Endothelial cell of umbilical vein (primary cell): ENCODE data around the gene ETDB.
"Not testable (repeated sequence)": the region's sequence is repeated elsewhere in the genome, so short reads cannot be mapped to it uniquely, and the experiment has no call there.

Experiments
- CTCF ChIP-seq, 2 donors: IDR thresholded peaks; 1 replicate in 1 of 2; 2 replicates in 1 of 2; pipeline ENCODE4 v1.5.1; 2011; ENCODE audit warnings: low read length in 2 of 2, mild to moderate bottlenecking in 2 of 2, moderate library complexity in 2 of 2, control low read depth in 1 of 2, inconsistent platforms in 1 of 2, low read depth in 1 of 2; ENCODE audit not compliant: insufficient read depth in 1 of 2; ENCODE audit errors: extremely low read depth in 1 of 2
- EZH2 ChIP-seq: IDR thresholded peaks from 2 replicates; pipeline ENCODE4 v1.6.1; 2012; ENCODE audit warnings: borderline replicate concordance, low read depth, mild to moderate bottlenecking, moderate library complexity, low read length, inconsistent platforms; ENCODE audit not compliant: severe bottlenecking
- FOS ChIP-seq: IDR thresholded peaks from 2 replicates; pipeline ENCODE4 v1.6.1; 2011; ENCODE audit warnings: mild to moderate bottlenecking, low read length, moderate library complexity, borderline replicate concordance; ENCODE audit not compliant: insufficient read depth
- GATA2 ChIP-seq: IDR thresholded peaks from 2 replicates; pipeline ENCODE4 v1.7.0; 2011; ENCODE audit warnings: low read depth, mild to moderate bottlenecking, moderate library complexity, mixed read lengths, low read length; ENCODE audit not compliant: insufficient read length, insufficient read depth
- MYC ChIP-seq: IDR thresholded peaks from one replicate; pipeline ENCODE4 v1.6.1; 2011; ENCODE audit warnings: mild to moderate bottlenecking, low read depth, low read length
- POLR2A ChIP-seq: IDR thresholded peaks from 2 replicates; pipeline ENCODE4 v1.6.1; 2012; ENCODE audit warnings: low read depth, mild to moderate bottlenecking, control low read depth, low read length
- POLR2AphosphoS5 ChIP-seq: IDR thresholded peaks from 2 replicates; pipeline ENCODE4 v1.6.1; 2012; ENCODE audit warnings: low read depth, mild to moderate bottlenecking, control low read depth, low read length, moderate library complexity; ENCODE audit not compliant: insufficient read depth
- TF ChIP-seq, protein P1 (sequence below): IDR thresholded peaks from 2 replicates; pipeline ENCODE4 v1.6.1; 2011; ENCODE audit not compliant: insufficient read depth, insufficient read length

DNA sequence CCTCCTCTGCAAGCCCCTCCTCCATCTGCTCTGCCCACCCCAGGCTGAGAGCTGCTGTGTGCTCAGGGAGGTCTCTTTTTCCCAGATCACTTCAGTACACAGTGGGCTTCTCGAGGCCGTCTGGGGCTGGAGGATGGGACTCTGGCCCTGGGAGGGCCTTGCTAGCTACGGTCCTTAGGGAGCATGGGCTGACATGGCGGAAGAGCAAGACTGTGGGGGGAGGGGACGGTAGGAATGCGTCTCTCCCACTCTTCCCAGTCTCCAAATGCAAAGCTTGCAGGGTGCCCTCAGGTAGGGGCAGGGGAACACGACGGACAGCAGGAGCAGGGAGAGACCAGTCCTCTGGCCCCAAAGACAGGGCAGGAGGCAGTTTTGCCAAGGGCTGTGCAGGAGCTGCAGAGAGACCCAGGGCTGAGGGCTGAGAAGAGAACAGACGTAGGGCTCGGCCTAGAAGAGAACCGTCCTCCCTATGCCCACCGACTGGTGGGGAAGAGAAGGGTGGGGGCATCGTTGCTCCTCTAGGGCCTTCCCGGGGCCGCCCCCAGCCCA, 23.1 kb downstream of the ETDB start:
- TF ChIP-seq POLR2AphosphoS5; CTCF (IDR thresholded peaks at IDR 0.05; ENCODE audit: extremely low read depth in 1 of 2, insufficient read depth in 1 of 2, low read depth in 1 of 2, low read length in 2 of 2); POLR2A; EZH2; MYC; GATA2; FOS: not testable (repeated sequence)
- TF ChIP-seq, protein P1, sequence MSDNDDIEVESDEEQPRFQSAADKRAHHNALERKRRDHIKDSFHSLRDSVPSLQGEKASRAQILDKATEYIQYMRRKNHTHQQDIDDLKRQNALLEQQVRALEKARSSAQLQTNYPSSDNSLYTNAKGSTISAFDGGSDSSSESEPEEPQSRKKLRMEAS: not testable (repeated sequence)
